ENCODE measurements around the gene CISD1.

Gene CISD1

DNA sequence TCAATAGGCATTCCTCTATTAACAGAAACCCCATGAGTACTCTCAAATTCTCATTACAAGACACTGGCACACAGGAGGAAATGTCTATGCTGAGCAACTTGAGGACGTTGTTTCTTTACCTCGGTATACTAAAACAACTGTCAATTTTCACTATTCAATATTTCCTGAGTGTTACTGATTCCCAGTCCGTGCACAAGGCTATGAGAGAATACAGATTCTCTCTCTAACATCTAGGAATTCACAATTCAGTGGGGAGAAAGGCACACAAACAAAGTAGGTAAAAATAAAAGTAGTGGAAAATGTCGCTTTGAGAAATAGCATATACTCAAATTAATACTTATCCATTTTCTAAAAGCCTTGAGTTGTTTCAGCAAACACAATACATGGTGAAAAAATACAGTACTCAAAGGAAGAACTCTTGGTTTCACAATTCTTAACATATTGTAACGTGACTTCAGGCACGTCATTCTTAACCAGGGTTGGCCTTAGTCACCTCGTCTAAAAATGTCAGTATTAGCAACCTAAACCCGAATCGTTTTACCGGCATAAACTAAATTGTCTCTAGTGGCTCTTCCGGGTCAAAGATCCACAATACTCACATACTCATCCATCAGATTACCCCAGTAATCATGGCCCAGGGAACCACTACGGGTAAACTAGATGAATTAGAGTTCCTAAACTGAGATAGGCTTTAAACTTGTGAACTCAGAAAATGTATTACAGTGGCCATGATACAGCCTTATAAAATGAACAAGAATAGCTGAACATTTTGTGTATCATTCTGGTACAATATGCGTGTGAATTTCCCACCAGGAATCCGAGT, 2.7 kb upstream of the CISD1 start:
- DNase-seq (ENCODE audit: low read depth), result no peak

DNA sequence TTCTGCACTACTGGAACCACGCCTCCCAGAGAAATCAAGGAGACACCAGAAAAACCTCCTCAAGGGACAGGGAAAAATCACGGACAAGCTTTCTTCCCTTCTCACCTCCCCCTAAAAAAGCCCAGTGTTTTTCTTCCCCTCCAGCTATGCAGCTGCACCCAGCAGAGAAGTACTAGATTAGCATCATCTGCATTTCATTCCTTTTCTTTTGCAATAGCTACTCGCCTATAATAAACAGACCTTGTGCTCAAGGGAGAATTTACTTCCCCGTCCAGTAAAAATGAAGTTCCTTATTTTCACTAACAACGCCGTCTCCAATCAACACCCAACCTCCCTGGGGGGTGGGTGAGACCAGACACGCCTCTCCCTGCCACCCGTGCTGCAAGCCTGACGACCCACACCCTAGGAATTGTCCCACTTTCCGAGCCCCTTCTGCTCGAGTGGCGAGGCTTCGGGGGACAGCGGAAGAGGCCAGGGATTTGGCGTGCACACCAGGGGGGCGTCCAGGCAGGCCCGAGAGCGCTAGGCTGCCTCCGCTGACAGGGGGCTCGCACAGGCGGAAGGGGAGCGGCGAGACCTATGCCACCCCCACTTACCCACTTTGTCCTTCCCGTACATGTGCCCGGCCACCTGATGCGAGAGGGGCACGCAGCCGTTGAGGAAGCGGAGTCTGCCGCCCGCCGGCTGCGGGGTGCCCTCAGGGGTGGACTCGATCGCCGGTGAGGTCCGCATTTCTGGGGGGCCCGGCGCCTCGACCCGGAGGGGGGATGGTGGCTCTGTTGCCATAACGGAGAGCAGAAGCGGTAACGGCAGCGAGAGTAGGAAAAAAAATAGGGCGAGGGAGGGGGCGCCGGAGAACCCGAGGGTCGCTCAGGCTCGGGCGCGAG, 1.9 kb upstream of the CISD1 start:
- DNase-seq (ENCODE audit: low read depth), result no peak

DNA sequence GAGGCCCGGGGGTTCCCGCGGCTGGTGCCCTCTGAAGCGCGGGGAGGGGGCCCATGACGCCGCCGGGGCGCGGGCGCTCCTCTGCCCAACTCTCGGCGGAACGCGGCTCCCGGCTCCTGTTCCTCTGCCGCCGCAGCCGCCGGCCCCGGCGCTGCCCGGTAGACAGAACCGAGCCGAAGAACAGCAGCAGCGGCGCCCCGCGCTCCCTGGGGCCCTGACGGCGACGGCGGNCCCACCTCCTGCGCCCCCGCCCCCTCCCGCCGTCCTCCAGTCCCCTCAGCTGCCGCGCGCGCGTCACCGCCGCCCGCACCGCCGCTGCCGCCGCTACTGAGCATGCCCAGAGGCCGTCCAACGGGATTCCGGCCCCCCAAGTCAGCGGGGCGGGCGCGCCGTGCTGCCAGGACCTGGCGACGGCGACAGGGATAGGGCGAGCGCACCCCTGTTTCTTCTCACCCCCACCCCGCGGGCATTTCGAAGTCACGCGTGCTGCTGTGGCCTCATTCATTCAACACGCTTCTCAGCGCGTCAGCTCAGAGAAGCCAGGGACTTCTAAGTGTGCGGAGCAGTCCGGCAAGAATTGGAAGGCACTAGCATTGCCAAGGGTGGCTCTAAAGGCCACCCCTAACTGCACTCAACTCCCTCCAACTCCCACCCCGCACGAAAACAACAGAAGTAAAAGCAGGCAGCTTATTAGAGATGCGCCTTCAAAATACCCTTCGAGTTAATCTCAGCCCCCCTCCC, 1.1 kb upstream of the CISD1 start, which contains the start of gene IPMK:
IPMK (minus strand) TSS at position 182 of the 741 bp plus-strand sequence. CDS start 283 bp downstream, outside the sequence.
- no peak for DNase-seq (ENCODE audit: low read depth)

DNA sequence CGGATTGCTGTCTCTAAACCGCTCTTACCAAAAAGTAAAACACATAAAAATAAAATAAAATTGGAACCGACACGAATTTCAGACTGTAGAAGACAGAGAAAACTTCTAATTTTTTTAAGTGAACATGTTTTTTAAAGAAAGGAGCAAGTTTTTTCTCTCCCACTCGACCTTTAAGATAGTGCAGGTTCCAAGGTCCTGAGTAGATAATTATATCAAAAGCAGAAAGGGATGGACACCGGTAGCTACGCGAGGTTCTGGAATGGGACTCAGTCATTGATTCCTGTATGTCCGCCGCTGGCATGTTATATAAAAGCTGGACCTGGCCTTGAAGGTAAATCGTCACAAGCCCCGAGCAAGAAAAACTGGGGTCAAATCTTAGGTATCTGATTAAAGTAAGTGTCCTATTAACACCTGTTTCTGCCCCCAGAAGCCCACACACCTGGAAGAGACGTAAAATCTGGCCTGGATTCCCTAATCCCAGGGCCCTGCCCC, 462 bp upstream of the CISD1 start:
- DNase-seq (ENCODE audit: low read depth), result no peak

DNA sequence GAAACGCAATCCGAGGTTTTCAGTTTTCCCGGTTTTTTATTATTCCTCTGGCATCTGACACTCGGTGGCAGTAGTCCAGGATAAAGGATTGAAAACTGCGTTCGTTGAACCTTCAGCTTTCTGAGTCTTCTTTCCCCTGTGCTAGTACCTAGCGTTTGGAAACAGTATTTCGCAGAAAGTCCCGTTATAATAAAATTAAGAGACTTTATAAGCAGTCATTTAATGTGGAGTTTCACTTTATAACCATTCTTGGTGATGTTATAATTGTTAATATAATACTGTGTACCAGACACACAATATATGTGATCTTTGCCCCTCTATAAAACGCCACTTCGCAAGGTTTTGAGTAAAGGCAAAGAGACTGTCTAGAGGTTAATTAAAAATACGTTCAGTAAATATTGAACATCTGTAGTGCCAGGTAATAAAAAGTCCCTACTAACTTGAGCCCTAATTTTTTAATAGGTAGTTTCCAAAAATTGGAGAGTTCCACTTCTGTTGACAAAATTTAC, 874 bp downstream of the CISD1 start:
- DNase-seq (ENCODE audit: low read depth), result no peak

DNA sequence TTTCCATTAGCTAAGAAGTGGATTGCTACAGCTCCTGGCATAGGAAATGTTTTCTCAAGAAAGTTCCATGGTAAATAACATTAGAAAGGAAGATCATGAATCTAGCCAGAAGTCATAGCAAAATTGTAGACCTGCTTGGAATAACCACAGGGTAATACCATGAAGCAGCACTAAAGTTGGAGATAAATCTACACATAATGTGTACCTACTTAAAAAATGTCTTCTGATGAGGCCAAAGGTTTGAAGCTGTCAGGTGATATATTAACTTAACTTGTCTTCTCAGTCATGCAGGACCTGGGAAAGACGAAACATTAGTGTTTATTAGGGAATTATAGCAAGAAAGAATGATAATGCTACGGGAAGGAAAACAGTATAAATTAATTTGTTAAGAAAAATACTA, 6.3 kb downstream of the CISD1 start:
- DNase-seq (ENCODE audit: low read depth), result no peak

DNA sequence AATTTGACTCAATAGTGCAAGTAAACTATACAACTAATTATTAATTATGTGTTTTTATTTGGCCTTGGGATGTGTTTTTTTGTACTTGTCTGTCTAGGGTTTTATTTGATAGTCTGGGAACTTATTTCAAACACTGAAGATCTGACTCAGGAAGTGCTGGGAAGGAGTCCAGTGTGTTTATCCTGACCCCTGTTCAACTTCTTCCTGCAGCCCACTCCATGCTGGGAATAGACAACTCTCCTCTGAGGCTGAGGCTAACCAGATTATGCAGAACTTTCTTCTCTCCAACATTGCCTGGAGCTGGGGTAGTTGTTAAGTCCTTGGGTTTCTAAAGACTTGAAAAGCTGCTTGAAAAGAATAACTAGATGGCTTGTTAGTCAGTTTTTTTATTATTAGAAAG, 6.9 kb downstream of the CISD1 start:
- DNase-seq (ENCODE audit: low read depth), result no peak

DNA sequence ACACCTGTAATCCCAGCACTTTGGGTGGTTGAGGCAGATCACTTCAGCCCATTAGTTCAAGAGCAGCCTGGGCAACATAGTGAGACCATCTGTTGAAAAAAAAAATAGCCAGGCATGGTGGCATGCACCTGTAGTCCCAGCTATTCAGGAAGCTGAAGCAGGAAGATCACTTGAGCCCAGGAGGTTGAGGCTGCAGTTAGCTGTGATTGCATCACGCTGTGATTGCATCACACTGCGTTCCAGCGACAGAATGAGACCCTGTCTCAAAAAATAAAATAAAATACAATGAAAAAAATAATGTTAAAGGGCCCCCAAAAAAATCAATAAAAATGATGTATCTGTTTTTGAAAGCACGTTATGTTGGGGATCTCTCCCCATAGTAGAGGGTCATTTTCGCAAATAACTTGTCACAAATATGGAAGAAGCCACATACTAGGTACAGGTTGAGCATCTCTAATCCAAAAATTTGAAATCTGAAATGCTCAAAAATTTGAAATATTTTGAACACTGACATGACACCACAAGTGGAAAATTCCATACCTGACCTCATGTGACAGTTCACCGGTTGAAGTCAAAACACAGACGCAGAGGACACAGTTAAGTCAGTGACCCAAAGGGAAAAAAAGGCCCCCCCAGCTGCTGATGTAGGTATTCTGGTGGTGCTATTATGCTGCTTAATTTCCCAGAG, 9.5 kb downstream of the CISD1 start:
- no peak for DNase-seq (ENCODE audit: low read depth)

DNA sequence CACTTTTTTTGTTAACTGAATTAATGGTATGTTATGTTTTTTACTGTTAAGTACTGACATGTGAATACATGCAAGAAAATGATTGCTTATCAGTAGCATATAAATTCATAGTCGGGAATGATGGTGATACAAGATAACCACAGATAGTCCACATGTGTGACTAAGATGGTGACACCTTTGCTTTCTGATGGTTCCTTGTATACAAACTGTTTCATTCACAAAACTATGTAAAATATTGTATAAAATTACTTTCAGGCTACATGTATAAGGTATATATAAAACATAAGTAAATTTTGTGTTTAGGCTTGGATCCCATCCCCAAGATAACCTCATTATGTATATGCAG, 10.0 kb downstream of the CISD1 start:
- DNase-seq (ENCODE audit: low read depth), result no peak

DNA sequence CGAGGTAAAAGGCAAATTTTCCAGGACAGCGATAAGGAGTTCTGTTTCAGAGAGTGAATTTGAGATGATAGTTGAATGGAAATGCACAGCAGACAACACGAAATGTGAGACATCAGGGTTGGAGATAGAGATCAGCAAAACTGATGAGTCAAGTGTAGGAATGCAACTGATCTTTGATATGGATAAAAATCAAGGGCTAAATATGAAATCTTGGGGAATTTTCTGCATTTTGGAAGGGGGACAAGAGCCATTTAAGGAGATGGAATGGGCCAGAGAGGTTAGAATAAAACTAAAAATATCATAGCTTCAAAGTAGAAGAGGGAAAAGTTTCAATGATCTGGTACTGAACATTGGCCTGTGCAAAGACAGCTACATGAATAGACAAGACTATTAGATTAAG, 11.5 kb downstream of the CISD1 start:
- no peak for DNase-seq (ENCODE audit: low read depth)

DNA sequence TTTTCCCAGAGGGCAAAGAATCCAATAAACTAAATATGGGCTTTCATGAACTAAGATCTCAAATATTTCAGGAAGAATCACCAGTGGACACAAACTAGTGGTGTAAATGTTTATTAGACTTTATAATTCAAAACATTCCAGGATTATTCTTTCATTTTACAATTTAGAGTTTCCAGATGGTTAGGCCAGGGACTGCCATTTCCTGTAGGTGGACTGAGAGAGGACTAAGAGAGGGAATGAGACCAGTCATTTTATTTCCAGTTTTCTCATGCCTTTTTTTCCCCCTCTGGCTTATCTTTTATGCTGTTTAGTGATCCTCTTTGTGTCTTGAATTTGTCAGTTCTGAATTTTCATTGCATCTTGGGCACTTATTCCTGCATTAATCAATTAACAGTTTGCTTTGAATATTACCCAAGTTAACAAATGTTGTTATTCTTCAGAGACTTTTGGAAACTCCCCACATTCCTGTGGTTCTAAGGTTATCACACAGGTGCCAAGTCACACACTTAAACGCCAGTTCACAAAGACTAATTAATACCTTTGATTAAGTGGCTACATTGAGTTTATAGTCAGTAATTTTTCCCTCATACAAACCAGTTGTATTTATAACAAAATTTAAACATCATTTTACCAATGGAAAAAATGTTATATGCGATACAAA, 12.3 kb downstream of the CISD1 start:
- DNase-seq (ENCODE audit: low read depth), result no peak

DNA sequence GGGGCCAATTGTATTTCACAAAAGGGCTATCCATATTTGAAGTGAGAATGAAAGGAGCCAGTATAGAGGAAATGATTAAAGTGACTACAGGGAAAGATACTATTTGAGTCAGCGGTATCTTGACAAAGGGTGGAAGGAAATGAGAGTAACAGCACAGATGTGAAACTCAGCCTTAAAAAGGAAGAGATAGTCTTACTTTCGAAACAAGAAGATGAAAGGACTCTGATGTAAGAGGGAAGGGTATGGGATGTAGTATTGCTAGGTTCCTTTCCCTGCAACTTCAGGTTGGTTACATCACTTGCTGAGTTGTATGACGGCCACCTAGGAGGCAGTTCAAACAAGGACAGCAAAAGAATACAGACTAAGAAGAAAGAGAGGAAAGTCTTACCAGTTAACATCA, 13.7 kb downstream of the CISD1 start:
- no peak for DNase-seq (ENCODE audit: low read depth)

DNA sequence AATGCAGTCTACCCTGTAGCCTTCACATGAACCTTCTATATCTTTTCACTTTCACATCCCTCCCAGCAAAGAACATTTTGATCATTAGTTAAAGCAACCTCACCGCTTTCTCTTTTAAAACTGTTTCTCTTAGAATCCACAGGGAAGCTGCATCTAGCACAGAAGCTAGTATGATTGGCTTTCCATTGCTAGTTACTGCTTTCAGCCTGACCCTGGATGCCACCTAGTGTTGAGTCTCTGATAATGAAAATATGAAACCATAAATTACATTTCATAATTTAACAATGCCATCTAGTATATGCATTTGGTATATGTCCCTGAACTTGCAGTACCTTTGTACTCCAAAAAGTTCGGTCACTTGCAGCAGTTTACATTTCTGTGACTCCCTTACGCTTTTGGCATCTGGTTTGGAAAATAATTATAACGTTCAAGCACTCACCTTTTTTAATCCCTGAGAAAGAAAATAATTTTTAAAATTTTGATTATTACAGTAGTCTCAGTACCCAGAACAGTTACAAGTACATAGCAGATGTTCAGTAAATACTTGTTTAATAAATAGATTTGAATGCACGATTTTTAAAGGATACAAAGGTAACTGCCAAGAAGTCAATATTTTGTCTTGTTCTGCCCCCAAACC, 22.7 kb downstream of the CISD1 start:
- DNase-seq (ENCODE audit: low read depth), result no peak

DNA sequence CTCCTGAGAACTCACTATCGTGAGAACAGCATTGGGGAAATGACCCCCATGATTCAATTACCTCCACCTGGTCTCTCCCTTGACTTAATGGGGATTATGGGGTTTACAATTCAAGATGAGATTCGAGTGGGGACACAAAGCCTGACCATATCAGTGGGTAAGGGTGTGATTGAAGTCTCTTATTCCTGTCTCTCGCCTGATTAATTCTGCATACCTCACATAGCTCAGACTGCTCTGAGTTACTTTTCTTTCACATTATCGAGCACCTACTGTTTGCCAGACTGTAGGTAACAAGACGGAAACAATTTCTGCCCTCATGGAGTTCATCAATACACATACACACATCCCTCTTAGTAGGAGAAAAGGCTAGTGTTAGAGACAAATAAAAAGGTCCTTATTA, 25.0 kb downstream of the CISD1 start:
- no peak for DNase-seq (ENCODE audit: low read depth)

DNA sequence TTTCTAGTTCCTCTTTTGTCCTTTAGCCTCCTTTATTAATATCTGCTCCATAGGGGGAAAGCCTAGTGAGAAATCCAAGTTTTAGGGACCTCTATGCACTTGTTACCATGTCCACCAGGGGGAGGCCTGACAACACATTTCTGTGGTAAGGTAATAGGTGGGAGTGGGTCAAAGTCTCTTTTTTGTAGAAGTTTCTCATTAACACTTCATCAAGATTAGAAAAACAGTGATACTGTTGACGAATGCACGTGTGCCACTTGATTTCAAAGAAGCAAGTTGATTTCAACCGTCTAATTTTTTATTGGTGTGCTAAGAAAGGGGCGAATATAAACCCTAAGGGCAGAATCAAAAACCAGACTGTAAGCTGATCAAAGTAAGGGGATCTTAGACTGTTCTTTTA, 30.6 kb downstream of the CISD1 start:
- no peak for DNase-seq (ENCODE audit: low read depth)

DNA sequence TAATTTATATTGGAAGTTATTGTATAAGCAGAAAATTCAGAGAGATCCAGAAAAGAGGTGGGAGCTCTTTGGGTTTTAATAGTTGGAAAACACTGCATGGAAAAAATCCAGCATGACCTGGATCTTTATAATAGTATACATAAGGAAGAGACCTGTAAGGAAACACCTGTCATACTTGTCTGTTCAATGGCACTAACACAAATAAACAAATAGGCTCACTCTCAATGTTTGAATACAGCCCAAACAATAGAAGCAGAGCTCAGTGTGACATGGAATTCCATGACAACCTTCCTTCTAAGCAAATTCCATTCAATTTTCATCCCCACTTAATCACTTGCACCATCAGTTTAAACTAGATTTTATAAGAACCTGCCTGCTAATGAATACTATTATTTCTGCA, 31.7 kb downstream of the CISD1 start:
- DNase-seq (ENCODE audit: low read depth), result no peak

DNA sequence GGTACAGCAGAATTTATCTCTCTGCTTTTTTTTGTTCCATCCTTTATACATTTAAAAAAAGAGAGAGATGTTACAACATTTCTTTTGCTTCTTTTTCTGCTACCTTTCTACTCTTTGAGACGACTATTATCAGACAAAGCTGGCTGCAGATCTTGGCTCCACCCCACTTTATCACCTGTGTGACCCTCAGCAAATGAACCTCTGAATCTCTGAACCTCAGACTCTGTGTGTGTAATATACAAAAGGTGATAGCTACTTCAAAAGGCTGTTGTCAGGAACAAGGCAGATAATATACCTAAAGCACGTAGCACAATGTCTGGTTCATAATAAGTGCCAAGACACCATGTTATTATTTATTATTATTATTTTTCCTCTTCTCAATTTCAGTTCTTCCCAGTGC, 33.3 kb downstream of the CISD1 start:
- DNase-seq (ENCODE audit: low read depth), result no peak

DNA sequence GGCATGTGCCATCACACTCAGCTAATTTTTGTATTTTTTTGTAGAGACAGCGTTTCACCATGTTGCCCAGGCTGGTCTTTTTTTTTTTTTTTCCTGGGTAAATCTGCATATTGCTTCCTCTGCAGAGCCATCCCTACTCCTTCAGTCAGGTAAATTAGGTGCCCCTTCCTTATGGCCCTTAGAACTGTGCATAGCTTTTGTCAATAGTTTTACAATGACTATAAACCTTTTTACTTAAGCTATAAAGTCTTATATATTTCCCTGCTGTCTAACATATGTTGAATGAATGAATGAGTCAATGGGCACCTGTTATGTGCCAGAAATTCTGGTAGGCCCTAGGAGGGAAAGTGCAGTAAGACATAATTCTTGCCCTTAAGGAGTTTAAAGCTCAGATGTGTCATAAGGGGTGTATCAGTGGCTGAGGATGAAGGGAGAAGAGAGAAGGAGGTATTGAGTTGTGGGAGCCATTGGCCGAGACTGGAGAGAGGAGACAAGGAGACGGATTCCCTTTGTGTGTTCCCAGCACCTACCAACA, 35.2 kb downstream of the CISD1 start:
- DNase-seq (ENCODE audit: low read depth), result no peak

DNA sequence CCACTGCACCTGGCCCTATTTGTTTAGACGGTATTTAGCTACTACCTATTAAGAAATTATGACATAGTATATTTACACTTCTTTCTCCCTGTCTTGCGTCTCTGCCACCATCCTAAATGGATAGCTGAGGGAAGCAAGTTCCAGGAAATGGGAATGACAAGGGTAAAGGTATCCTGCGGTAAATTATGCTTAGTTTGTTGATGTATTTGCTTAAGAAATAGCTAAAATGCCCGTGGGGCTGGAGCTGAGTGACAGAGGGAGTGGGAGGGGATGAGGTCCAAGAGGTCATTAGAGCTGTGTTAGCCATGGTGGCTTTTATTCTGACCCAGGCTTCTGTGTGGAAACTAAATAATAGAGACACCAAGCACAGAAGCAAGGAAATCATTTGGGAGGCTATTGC, 36.9 kb downstream of the CISD1 start:
- DNase-seq (ENCODE audit: low read depth), result no peak

DNA sequence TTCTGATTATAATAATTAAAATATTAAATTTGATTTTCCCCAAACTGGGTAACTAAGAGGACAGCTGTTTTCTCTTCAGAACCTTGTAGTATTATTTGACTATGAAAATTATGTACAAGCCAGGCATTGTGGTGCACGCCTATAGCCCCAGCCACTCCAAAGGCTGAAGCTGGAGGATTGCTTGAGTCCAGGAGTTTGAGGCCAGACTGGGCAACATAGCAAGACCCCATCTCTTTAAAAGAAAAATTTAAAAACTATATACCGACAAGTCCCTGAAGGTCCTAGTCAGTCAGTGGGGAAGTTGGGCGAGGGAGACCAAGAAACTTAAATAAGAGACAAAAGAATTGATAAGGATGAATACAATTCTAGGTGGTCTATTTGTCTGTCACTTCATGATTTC, 38.7 kb downstream of the CISD1 start:
- DNase-seq (ENCODE audit: low read depth), result no peak

All from non-pigmented ciliary epithelial cell (primary cell).